Fibroblast of villous mesenchyme (primary cell): Measurements from ENCODE around the gene ARGLU1. TPM values are rescaled to one million over a fixed set of nuclear protein-coding genes. Genes with fewer than 3 reads are reported as not detected.

Source experiments
- DNase-seq: peaks from one replicate; pipeline ENCODE4 v3.0.0-alpha.2; 2010; ENCODE audit warnings: low read depth
- H3K4me3 ChIP-seq: 2 replicates; pipeline ENCODE4 v1.5.1; 2011; ENCODE audit warnings: low read depth, mild to moderate bottlenecking, low read length
- total RNA-seq: library from RNA; depleted of rRNA; stranded (reverse); fragments of >200 nt; gene quantifications from 2 replicates; pipeline ENCODE4 v1.2.3, GENCODE V29; 2012
- TF ChIP-seq, protein P1 (sequence below): IDR thresholded peaks from 2 replicates; pipeline ENCODE4 v1.5.1; 2012; ENCODE audit warnings: low read depth, mild to moderate bottlenecking, low read length; ENCODE audit not compliant: insufficient read depth

The ARGLU1 gene
- total RNA-seq, 1 donor: 51.0 TPM

DNA sequence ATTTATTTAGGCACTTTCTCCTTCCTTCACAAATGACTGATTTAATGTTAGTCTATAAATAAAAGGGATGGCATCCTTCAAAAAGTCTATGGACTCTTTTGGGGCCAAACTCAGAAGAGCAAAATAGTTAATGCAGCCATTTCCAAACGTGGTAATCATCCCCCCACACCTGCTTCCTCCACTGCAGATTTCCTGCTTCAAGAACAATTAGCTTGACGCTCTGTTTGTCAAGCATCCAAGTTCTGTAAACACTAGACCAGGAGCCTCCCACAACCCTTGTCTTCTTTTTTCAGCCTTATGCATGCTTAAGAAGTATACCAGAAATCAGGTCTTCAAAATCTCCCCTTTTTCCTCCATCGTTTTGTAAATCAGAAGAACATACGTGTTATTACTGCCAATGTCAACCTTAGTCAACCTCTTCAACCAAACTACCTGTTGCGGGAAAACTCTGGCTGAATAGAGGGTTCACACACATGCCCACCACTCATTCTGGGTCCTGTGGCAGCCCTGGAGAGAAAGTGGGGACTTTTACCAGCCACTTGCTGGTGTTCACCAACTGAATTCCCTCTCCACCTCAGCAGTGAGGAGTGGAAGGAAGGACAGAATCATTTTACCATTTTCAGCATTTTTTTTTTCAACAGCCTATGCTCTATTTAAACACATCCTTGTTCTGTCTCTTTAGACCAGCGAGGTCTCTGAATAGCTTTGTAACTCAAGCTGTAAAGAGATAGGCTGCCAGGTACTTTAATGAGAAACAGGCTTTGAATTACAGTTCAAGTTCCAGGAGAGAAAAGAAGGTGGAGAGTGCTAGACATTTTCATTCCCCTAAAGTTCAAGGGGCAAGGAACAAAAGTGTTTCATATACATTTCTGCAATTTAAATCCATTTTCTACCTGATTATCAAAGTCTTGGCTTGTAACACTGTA is 71.6 kb downstream of the ARGLU1 start:
- TF ChIP-seq, protein P1, sequence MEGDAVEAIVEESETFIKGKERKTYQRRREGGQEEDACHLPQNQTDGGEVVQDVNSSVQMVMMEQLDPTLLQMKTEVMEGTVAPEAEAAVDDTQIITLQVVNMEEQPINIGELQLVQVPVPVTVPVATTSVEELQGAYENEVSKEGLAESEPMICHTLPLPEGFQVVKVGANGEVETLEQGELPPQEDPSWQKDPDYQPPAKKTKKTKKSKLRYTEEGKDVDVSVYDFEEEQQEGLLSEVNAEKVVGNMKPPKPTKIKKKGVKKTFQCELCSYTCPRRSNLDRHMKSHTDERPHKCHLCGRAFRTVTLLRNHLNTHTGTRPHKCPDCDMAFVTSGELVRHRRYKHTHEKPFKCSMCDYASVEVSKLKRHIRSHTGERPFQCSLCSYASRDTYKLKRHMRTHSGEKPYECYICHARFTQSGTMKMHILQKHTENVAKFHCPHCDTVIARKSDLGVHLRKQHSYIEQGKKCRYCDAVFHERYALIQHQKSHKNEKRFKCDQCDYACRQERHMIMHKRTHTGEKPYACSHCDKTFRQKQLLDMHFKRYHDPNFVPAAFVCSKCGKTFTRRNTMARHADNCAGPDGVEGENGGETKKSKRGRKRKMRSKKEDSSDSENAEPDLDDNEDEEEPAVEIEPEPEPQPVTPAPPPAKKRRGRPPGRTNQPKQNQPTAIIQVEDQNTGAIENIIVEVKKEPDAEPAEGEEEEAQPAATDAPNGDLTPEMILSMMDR: no peak
- no peak overlapping the region for H3K4me3 ChIP-seq
- no peak for DNase-seq

DNA sequence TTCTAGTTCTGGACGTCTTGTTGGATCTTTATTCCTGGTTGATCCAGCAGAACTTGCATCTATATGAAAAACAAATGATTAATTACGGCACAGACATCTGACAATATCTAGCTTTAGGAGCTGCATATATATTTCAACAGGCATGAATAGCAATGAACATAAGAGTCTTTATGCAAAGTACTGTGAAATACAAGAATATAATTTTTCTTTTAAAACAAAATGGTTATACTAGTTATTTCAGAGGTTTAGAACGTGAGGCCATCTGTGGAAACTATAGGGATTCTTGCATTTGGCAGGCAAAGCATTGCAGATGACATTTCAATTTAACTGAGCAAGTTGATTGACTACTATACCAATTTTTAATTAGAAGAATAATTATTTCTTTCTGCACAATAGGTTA is 73.0 kb downstream of the ARGLU1 start:
- no peak for DNase-seq
- no peak overlapping the region for H3K4me3 ChIP-seq
- TF ChIP-seq, protein P1: no peak

DNA sequence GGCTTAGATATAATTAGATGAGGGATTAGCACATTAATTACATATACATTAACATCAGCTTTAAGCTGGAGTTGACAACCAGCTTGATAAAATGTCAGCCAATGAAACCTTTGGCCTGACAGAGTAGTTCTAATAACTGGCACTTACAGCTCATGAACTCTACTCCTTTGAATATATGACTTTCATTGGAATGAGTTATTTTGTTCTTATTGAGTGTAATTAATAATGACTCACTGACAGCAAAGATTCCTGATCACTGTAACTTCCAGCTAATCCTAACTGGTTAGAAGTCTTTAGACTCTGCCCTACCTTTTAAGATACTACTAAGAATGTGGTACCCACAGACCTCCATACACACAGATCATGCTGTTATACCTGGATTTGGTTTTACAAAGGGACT is 73.4 kb downstream of the ARGLU1 start:
- no peak overlapping the region for H3K4me3 ChIP-seq
- TF ChIP-seq, protein P1: no peak
- no peak for DNase-seq

DNA sequence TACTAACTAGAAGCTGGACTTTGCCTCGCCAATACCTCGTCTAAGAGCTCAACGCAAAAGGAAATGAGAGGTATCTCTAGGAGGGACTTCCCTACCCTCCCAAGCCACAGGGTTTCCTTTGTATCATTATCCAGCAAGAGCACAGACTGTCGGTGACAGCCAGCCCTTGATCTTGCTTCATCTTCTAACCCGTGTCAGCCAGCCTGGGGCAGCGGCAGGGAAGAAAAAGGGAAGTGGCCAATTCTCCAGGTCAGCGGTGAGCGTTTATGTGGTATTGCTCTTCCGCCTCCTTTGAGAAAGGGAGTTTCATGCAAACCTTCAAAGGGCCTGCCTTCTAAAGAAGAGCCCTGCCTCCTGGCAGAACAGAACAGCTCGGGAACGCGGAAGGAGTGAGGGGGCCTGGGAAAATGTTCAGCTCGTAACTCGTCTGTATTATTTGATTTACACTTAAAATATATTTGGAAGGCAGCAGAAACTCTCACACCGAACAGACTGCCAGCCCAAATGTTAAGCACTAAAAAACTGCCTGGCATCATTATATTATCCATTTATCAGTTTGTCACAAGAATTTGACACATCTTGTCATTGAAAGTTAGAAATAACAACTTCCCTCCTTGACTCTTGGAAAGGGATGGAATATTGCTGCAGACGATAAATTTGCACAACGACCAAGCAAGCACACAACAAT is 74.3 kb downstream of the ARGLU1 start:
- peak; percentile 22 for DNase-seq
- TF ChIP-seq, protein P1: no peak
- H3K4me3 ChIP-seq: no peak overlapping the region

DNA sequence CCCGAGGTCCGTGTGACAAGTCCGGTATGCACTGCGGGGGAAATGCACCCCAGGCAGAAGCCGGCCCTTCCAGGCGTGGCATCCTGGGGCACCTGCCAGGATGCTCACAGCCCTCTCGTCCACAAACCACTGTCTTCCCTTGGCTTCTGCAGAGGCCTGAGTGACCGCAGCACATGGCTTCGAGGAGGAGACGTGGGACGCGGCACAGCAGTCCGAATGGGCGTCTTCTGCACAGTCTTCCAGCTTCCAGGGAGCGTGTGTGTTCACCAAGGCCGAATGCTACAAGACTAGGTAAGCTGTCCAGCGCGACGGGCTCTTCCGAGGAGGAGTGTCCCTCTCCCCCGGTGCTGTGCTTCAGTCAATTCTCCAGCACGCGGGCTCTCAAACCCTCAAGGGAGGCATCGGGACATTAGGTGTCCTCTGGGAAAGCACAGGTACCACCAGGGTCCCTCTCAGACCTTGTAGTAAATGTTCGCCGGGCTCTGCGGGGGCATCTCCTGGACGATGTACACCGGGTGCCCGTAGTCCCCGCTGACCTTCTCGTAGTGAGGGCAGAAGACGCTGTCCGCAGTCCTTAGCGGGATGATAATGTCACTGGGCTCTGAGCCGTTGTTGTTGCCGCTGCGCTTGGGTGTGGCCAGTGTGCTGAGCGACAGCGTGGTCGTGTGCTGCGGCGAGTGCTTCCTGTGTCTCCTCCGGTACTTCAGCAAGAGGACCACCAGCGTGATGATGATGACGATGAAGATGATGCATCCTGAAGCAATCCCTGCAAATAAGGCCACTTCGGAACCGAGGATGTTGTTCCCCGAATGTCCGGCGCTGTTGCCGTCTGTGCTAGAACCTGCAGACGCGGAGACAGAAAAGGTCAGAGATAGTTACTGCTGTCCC is 75.1 kb downstream of the ARGLU1 start:
- DNase-seq: no peak
- TF ChIP-seq, protein P1: no peak
- H3K4me3 ChIP-seq: no peak overlapping the region

DNA sequence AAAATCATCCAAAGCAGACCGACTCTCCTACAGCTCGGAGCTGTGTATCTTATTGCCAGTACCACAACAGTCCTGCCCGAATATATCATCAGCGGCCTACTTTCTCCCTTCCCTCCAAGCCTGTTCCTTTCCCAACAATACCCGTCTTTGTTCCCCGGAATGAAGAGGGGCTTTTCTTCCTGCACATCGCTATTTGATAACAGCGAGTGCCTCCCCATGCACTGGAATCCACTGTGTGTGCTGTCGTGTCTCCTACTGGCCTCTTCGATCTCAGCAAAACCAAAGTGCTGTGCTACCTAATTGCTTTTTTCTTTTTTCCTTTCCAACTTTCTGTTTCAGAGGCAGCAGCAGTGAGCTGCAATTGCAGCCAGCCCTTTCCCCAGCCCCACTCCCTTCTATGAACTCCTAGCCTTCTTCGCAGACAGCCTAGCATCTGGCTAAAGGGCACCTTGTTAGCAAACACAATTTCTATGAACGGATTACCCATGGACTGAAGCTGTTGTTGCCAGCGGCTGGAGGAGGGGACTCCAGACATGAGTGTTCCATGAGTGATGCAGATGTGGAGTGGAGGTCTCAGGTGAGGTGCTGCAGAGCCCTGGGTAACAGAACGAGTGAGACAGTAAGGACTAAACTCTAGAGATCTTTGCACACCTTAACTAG is 75.9 kb downstream of the ARGLU1 start:
- no peak for DNase-seq
- no peak overlapping the region for H3K4me3 ChIP-seq
- TF ChIP-seq, protein P1: no peak
